ENCODE results near the gene CFAP141.

DNA sequence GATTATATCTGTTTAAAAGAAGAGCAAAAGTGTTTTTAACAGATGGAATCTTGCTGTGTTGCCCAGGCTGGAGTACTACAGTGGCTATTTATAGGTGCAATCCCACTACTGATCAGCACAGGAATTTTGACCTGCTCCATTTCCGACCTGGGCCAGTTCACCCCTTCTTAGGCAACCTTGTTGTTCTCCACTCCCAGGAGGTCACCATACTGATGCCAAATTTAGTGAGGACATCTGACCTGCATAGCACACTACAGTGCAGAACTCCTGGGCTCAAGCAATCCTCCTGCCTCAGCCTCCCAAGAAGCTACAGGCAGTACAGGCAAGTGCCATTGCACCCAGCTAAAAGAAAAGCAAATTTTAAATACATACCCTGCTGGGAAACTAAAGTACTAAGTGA is 39.9 kb downstream of the CFAP141 start:
- TF ChIP-seq EZH2 (IDR thresholded peaks at IDR 0.05; ENCODE audit: borderline replicate concordance, insufficient read depth, low read length, poor library complexity, severe bottlenecking) (no peak), EP300 (conservative IDR thresholded peaks at IDR 0.05; ENCODE audit: poor library complexity, severe bottlenecking) (no peak)
- TF ChIP-seq, protein P1, sequence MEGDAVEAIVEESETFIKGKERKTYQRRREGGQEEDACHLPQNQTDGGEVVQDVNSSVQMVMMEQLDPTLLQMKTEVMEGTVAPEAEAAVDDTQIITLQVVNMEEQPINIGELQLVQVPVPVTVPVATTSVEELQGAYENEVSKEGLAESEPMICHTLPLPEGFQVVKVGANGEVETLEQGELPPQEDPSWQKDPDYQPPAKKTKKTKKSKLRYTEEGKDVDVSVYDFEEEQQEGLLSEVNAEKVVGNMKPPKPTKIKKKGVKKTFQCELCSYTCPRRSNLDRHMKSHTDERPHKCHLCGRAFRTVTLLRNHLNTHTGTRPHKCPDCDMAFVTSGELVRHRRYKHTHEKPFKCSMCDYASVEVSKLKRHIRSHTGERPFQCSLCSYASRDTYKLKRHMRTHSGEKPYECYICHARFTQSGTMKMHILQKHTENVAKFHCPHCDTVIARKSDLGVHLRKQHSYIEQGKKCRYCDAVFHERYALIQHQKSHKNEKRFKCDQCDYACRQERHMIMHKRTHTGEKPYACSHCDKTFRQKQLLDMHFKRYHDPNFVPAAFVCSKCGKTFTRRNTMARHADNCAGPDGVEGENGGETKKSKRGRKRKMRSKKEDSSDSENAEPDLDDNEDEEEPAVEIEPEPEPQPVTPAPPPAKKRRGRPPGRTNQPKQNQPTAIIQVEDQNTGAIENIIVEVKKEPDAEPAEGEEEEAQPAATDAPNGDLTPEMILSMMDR (IDR thresholded peaks at IDR 0.05; ENCODE audit: poor library complexity, severe bottlenecking), result no peak
